ENCODE measurements around the gene CNTN6. TPM values are rescaled to one million over a fixed set of nuclear protein-coding genes. Genes with fewer than 3 reads are reported as not detected.

CNTN6 gene
- polyA plus RNA-seq, 1 donor (not counting 4 experiments of a cell fraction or from before 2014, with no cell fraction given), result not detected

DNA sequence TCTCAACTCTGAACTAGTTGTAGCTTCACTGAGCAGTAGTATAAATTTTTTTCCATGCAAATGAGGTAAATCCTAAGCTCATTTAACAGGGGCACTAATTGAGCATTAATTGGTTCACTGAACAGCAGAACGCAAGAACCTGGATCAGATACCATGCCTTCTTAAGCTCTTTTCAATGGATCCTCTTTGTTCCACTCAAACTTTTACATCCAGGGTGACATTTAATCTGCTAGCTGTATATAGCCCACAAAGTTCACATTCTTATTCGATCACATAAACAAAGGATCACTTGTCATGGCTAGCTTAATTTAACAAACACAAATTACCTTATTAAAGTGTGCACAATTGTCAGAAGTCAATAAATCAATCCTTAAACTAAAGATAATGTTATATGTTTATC, 281.6 kb downstream of the CNTN6 start:
- H3K4me1 ChIP-seq (ENCODE audit: control insufficient read depth, extremely low read depth, insufficient read depth, low read length), result no peaks in the 10 kb centered on the region
- no peaks in the 10 kb centered on the region for H3K79me2 ChIP-seq (ENCODE audit: control insufficient read depth, insufficient read depth, low read length)
- H3K27me3 ChIP-seq (ENCODE audit: control insufficient read depth, extremely low read depth, insufficient read depth, low read length), result no peaks in the 10 kb centered on the region
- H3K27ac ChIP-seq (ENCODE audit: control insufficient read depth, insufficient read depth, low read length), result no peak overlapping the region
- H3K36me3 ChIP-seq (ENCODE audit: control insufficient read depth in 2 of 2, extremely low read depth in 1 of 2, insufficient read depth in 2 of 2, low read length in 2 of 2), result no peaks in the 10 kb centered on the region
- H4K20me1 ChIP-seq (ENCODE audit: control insufficient read depth, extremely low read depth, insufficient read depth, low read length), result no peaks in the 10 kb centered on the region
- no peaks in the 10 kb centered on the region for H3K9me3 ChIP-seq (ENCODE audit: control insufficient read depth, low read depth, low read length)
- DNase-seq (ENCODE audit: low read depth, low spot score) (no peak), FAIRE-seq (no peak)
- TF ChIP-seq EZH2 (IDR thresholded peaks at IDR 0.05; ENCODE audit: low read length), result no peak
- TF ChIP-seq, protein P1, sequence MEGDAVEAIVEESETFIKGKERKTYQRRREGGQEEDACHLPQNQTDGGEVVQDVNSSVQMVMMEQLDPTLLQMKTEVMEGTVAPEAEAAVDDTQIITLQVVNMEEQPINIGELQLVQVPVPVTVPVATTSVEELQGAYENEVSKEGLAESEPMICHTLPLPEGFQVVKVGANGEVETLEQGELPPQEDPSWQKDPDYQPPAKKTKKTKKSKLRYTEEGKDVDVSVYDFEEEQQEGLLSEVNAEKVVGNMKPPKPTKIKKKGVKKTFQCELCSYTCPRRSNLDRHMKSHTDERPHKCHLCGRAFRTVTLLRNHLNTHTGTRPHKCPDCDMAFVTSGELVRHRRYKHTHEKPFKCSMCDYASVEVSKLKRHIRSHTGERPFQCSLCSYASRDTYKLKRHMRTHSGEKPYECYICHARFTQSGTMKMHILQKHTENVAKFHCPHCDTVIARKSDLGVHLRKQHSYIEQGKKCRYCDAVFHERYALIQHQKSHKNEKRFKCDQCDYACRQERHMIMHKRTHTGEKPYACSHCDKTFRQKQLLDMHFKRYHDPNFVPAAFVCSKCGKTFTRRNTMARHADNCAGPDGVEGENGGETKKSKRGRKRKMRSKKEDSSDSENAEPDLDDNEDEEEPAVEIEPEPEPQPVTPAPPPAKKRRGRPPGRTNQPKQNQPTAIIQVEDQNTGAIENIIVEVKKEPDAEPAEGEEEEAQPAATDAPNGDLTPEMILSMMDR (optimal IDR thresholded peaks at IDR 0.05 in 1 of 3, IDR thresholded peaks at IDR 0.05 in 1 of 3, conservative IDR thresholded peaks at IDR 0.05 in 1 of 3; ENCODE audit: extremely low read depth in 1 of 3, insufficient read depth in 2 of 3, low read length in 3 of 3), result no peak
- H3K9me1 ChIP-seq (ENCODE audit: control insufficient read depth, extremely low read depth, insufficient read depth, low read length), result no peaks in the 10 kb centered on the region
- H2AFZ ChIP-seq (ENCODE audit: control insufficient read depth, low read length), result no peak overlapping the region
- H3K9ac ChIP-seq (ENCODE audit: control insufficient read depth, extremely low read depth, insufficient read depth, low read length), result no peak overlapping the region
- H3K4me3 ChIP-seq (ENCODE audit: control insufficient read depth in 2 of 3, extremely low read depth in 1 of 3, insufficient read depth in 2 of 3, low read depth in 1 of 3, low read length in 3 of 3), result no peak overlapping the region
- H3K4me2 ChIP-seq (ENCODE audit: control insufficient read depth, extremely low read depth, insufficient read depth, low read depth, low read length), result no peak overlapping the region
- dilution Hi-C loops (cut with MboI; ENCODE audit: extremely low pct_ligation_motif_present, low sequenced_read_pairs), result no loop called here

GRCh38 chr3:1375145-1375544, 282.3 kb downstream of the CNTN6 start:
- DNase-seq (ENCODE audit: low read depth, low spot score) (no peak), FAIRE-seq (no peak)
- H3K9ac ChIP-seq (ENCODE audit: control insufficient read depth, extremely low read depth, insufficient read depth, low read length), result no peak overlapping the region
- TF ChIP-seq EZH2 (IDR thresholded peaks at IDR 0.05; ENCODE audit: low read length), result no peak
- TF ChIP-seq, protein P1 (optimal IDR thresholded peaks at IDR 0.05 in 1 of 3, IDR thresholded peaks at IDR 0.05 in 1 of 3, conservative IDR thresholded peaks at IDR 0.05 in 1 of 3; ENCODE audit: extremely low read depth in 1 of 3, insufficient read depth in 2 of 3, low read length in 3 of 3), result no peak
- no peaks in the 10 kb centered on the region for H3K9me1 ChIP-seq (ENCODE audit: control insufficient read depth, extremely low read depth, insufficient read depth, low read length)
- dilution Hi-C loops (cut with MboI; ENCODE audit: extremely low pct_ligation_motif_present, low sequenced_read_pairs), result no loop called here
- H3K27ac ChIP-seq (ENCODE audit: control insufficient read depth, insufficient read depth, low read length), result no peak overlapping the region
- H3K27me3 ChIP-seq (ENCODE audit: control insufficient read depth, extremely low read depth, insufficient read depth, low read length), result no peaks in the 10 kb centered on the region
- H2AFZ ChIP-seq (ENCODE audit: control insufficient read depth, low read length), result no peak overlapping the region
- no peaks in the 10 kb centered on the region for H3K9me3 ChIP-seq (ENCODE audit: control insufficient read depth, low read depth, low read length)
- no peak overlapping the region for H3K4me3 ChIP-seq (ENCODE audit: control insufficient read depth in 2 of 3, extremely low read depth in 1 of 3, insufficient read depth in 2 of 3, low read depth in 1 of 3, low read length in 3 of 3)
- no peaks in the 10 kb centered on the region for H3K36me3 ChIP-seq (ENCODE audit: control insufficient read depth in 2 of 2, extremely low read depth in 1 of 2, insufficient read depth in 2 of 2, low read length in 2 of 2)
- H3K4me2 ChIP-seq (ENCODE audit: control insufficient read depth, extremely low read depth, insufficient read depth, low read depth, low read length), result no peak overlapping the region
- no peaks in the 10 kb centered on the region for H4K20me1 ChIP-seq (ENCODE audit: control insufficient read depth, extremely low read depth, insufficient read depth, low read length)
- H3K79me2 ChIP-seq (ENCODE audit: control insufficient read depth, insufficient read depth, low read length), result no peaks in the 10 kb centered on the region
- no peaks in the 10 kb centered on the region for H3K4me1 ChIP-seq (ENCODE audit: control insufficient read depth, extremely low read depth, insufficient read depth, low read length)

All from keratinocyte (primary cell).